Measurements from ENCODE around the gene BCAS1. TPM values are rescaled to one million over a fixed set of nuclear protein-coding genes. Genes with fewer than 3 reads are reported as not detected.

BCAS1 gene
- total RNA-seq, 2 donors from 2014 or later = 32.0 to 58.6 TPM

GRCh38 chr20:54000262-54000661, 70.1 kb downstream of the BCAS1 start:
- intact Hi-C loops (cut with DNase I) = no loop called here
- Histone ChIP-seq H3K27ac (no peak overlapping the region), H3K4me3 (no peak overlapping the region), H3K27me3 (replicated peaks; ENCODE audit: insufficient read depth) (no peaks in the 10 kb centered on the region), H3K36me3 (no peaks in the 10 kb centered on the region), H3K9me3 (no peaks in the 10 kb centered on the region), H3K4me1 (replicated peaks) (no peaks in the 10 kb centered on the region)
- no peak for DNase-seq (ENCODE audit: low spot score)
- TF ChIP-seq POLR2AphosphoS5 (IDR thresholded peaks at IDR 0.05) (no peak), POLR2A (IDR thresholded peaks at IDR 0.05) (no peak)
- TF ChIP-seq, protein P1, sequence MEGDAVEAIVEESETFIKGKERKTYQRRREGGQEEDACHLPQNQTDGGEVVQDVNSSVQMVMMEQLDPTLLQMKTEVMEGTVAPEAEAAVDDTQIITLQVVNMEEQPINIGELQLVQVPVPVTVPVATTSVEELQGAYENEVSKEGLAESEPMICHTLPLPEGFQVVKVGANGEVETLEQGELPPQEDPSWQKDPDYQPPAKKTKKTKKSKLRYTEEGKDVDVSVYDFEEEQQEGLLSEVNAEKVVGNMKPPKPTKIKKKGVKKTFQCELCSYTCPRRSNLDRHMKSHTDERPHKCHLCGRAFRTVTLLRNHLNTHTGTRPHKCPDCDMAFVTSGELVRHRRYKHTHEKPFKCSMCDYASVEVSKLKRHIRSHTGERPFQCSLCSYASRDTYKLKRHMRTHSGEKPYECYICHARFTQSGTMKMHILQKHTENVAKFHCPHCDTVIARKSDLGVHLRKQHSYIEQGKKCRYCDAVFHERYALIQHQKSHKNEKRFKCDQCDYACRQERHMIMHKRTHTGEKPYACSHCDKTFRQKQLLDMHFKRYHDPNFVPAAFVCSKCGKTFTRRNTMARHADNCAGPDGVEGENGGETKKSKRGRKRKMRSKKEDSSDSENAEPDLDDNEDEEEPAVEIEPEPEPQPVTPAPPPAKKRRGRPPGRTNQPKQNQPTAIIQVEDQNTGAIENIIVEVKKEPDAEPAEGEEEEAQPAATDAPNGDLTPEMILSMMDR (IDR thresholded peaks at IDR 0.05) = no peak

- WGBS = 78% methylated on average over 3 of the region's 3 CpGs
- Histone ChIP-seq H3K27ac (no peak overlapping the region), H3K36me3 (no peaks in the 10 kb centered on the region), H3K9me3 (no peaks in the 10 kb centered on the region), H3K4me3 (no peak overlapping the region), H3K4me1 (replicated peaks) (no peaks in the 10 kb centered on the region), H3K27me3 (replicated peaks; ENCODE audit: insufficient read depth) (no peaks in the 10 kb centered on the region)
- DNase-seq (ENCODE audit: low spot score) = no peak
- TF ChIP-seq, protein P1 (IDR thresholded peaks at IDR 0.05) = no peak
- no peak for TF ChIP-seq POLR2A (IDR thresholded peaks at IDR 0.05)
- no peak for TF ChIP-seq POLR2AphosphoS5 (IDR thresholded peaks at IDR 0.05)
- intact Hi-C loops (cut with DNase I) = no loop called here
Measured at GRCh38 chr20:53999077-53999476, 71.3 kb downstream of the BCAS1 start.

GRCh38 chr20:53996584-53997486, 73.6 kb downstream of the BCAS1 start:
- no peak for DNase-seq (ENCODE audit: low spot score)
- 60% methylated on average over 10 of the region's 10 CpGs for WGBS
- intact Hi-C loops (cut with DNase I) = no loop called here
- Histone ChIP-seq H3K4me1 (replicated peaks) (no peaks in the 10 kb centered on the region), H3K36me3 (no peaks in the 10 kb centered on the region), H3K4me3 (no peak overlapping the region), H3K9me3 (no peaks in the 10 kb centered on the region), H3K27me3 (replicated peaks; ENCODE audit: insufficient read depth) (no peaks in the 10 kb centered on the region), H3K27ac (no peak overlapping the region)
- TF ChIP-seq, protein P1 (IDR thresholded peaks at IDR 0.05) = no peak
- TF ChIP-seq POLR2AphosphoS5 (IDR thresholded peaks at IDR 0.05) (no peak), POLR2A (IDR thresholded peaks at IDR 0.05) (no peak)

DNA sequence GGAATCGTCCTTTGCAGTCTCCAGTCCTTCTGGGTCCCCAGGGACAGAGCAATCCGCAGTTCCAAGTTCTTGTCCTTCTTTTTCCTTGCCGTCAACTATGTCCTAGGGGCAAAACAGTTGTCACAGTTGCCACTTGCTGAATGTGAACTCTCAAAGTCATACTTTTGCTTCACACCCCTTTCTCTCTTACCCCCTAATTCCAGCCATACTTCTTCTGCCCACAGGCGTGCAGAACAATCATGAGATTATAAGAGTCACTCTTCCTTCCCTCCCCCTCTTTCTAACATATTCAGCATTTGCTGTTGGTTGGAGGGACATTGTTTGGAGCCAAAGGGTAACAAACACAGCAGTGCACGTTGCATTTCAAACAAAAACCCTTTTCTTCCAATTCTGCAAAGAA, 74.4 kb downstream of the BCAS1 start:
- Histone ChIP-seq H3K9me3 (no peaks in the 10 kb centered on the region), H3K36me3 (no peaks in the 10 kb centered on the region), H3K27me3 (replicated peaks; ENCODE audit: insufficient read depth) (no peaks in the 10 kb centered on the region), H3K4me3 (no peak overlapping the region), H3K27ac (no peak overlapping the region), H3K4me1 (replicated peaks) (no peaks in the 10 kb centered on the region)
- no peak for TF ChIP-seq POLR2A (IDR thresholded peaks at IDR 0.05)
- TF ChIP-seq, protein P1 (IDR thresholded peaks at IDR 0.05) = no peak
- no peak for TF ChIP-seq POLR2AphosphoS5 (IDR thresholded peaks at IDR 0.05)
- intact Hi-C loops (cut with DNase I) = no loop called here
- no peak for DNase-seq (ENCODE audit: low spot score)
- 63% methylated on average over 5 of the region's 5 CpGs for WGBS

- H3K9me3 ChIP-seq = no peaks in the 10 kb centered on the region
- WGBS = 83% methylated on average over 7 of the region's 7 CpGs
- no peak overlapping the region for H3K27ac ChIP-seq
- H3K27me3 ChIP-seq (replicated peaks; ENCODE audit: insufficient read depth) = no peaks in the 10 kb centered on the region
- TF ChIP-seq, protein P1 (IDR thresholded peaks at IDR 0.05) = no peak
- TF ChIP-seq POLR2AphosphoS5 (IDR thresholded peaks at IDR 0.05) (no peak), POLR2A (IDR thresholded peaks at IDR 0.05) (no peak)
- DNase-seq (ENCODE audit: low spot score) = no peak
- H3K4me1 ChIP-seq (replicated peaks) = no peaks in the 10 kb centered on the region
- H3K4me3 ChIP-seq = no peak overlapping the region
- intact Hi-C loops (cut with DNase I) = no loop called here
- H3K36me3 ChIP-seq = no peaks in the 10 kb centered on the region
Measured at GRCh38 chr20:53994088-53994487, 76.3 kb downstream of the BCAS1 start.

Data from prostate gland (tissue), 2 donors.